DND-41 (cell line): ENCODE measurements around the gene TRUB2.
A peak's percentile ranks its signal among the peaks of the same experiment; 100 is the strongest.

Source experiments
- ATAC-seq: fragments of 200-7000 bp; cut with Tn5 transposase; 3 replicates; pipeline ENCODE4 v1.9.1; 2021; ENCODE audit warnings: low read depth; ENCODE audit not compliant: insufficient read depth
- DNase-seq: peaks from one replicate; pipeline ENCODE4 v3.0.0-alpha.2; 2020
- H2AFZ ChIP-seq: 2 replicates; pipeline ENCODE4 v1.6.0; 2012; ENCODE audit warnings: low read depth, low read length
- H3K27ac ChIP-seq: 2 replicates; pipeline ENCODE4 v1.5.1; 2012; ENCODE audit warnings: low read length, inconsistent platforms
- H3K27me3 ChIP-seq: fragments of 200-600 bp; sonication (generic); 2 replicates; pipeline ENCODE4 v1.6.0; 2012; ENCODE audit warnings: low read length, mild to moderate bottlenecking, inconsistent platforms; ENCODE audit not compliant: insufficient read depth, poor library complexity
- H3K36me3 ChIP-seq: 2 replicates; pipeline ENCODE4 v1.5.1; 2012; ENCODE audit warnings: low read length, inconsistent platforms; ENCODE audit not compliant: insufficient read depth
- H3K4me1 ChIP-seq: 2 replicates; pipeline ENCODE4 v1.5.1; 2012; ENCODE audit warnings: mild to moderate bottlenecking, low read length; ENCODE audit not compliant: insufficient read depth
- H3K4me2 ChIP-seq: 2 replicates; pipeline ENCODE4 v1.6.0; 2012; ENCODE audit warnings: mild to moderate bottlenecking, moderate library complexity, low read length, inconsistent platforms; ENCODE audit not compliant: insufficient read depth
- H3K4me3 ChIP-seq, 2 experiments: fragments of 200-600 bp in 1 of 2; shearing (Covaris generic) in 1 of 2; 2 replicates each; pipeline ENCODE4 v1.5.1; 2012 to 2016; ENCODE audit warnings: inconsistent platforms in 2 of 2, low read length in 2 of 2, mild to moderate bottlenecking in 2 of 2, low read depth in 1 of 2, moderate library complexity in 1 of 2
- H3K79me2 ChIP-seq: 2 replicates; pipeline ENCODE4 v1.6.0; 2012; ENCODE audit warnings: low read length, inconsistent platforms; ENCODE audit not compliant: insufficient read depth
- H3K9ac ChIP-seq: 2 replicates; pipeline ENCODE4 v1.6.0; 2012; ENCODE audit warnings: low read depth, mild to moderate bottlenecking, inconsistent platforms, low read length, moderate library complexity
- H3K9me3 ChIP-seq: 2 replicates; pipeline ENCODE4 v1.5.1; 2012; ENCODE audit warnings: low read length, moderate library complexity, mild to moderate bottlenecking, inconsistent platforms; ENCODE audit not compliant: insufficient read depth, severe bottlenecking
- H4K20me1 ChIP-seq: 2 replicates; pipeline ENCODE4 v1.6.0; 2012; ENCODE audit warnings: low read length; ENCODE audit not compliant: insufficient read depth
- EZH2 ChIP-seq: IDR thresholded peaks from 3 replicates; pipeline ENCODE4 v1.6.1; 2012; ENCODE audit warnings: borderline replicate concordance, low read depth, mild to moderate bottlenecking, moderate library complexity, low read length, inconsistent platforms; ENCODE audit not compliant: severe bottlenecking
- TF ChIP-seq, protein P1 (sequence below): IDR thresholded peaks from 2 replicates; pipeline ENCODE4 v1.5.1; 2012; ENCODE audit warnings: borderline replicate concordance, low read length, moderate library complexity, mild to moderate bottlenecking; ENCODE audit not compliant: poor library complexity, severe bottlenecking; ENCODE audit errors: extremely low read depth

Gene TRUB2

DNA sequence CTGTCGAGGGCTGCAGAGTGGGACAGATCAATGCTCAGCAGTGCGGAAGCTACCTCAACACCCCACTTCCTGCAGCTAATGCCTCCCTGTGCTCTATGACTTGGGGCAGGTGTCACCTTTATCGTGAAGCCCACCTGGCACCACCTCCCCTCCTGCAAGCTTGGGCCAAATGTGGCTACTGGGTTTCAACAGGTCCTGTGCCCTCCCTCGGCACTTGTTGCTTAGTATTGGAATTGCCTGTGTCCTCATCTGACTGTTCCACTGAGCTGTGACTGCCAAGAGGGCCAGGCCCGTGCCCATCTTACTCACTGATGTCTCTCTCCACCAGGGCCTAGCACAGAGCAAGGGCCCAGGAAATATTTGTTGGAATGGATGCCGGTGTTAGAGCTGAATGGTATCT is 27.5 kb upstream of the TRUB2 start:
- DNase-seq: no peak
- no peak for ATAC-seq
- no peak overlapping the region for H2AFZ ChIP-seq
- H3K4me2 ChIP-seq: no peak overlapping the region
- no peaks in the 10 kb centered on the region for H3K9me3 ChIP-seq
- H3K36me3 ChIP-seq: peaks cover 58% of the 10 kb centered on the region
- H3K79me2 ChIP-seq: no peaks in the 10 kb centered on the region
- H3K9ac ChIP-seq: no peak overlapping the region
- no peaks in the 10 kb centered on the region for H3K27me3 ChIP-seq
- no peaks in the 10 kb centered on the region for H4K20me1 ChIP-seq
- no peak overlapping the region for H3K27ac ChIP-seq
- no peak for TF ChIP-seq EZH2
- TF ChIP-seq, protein P1, sequence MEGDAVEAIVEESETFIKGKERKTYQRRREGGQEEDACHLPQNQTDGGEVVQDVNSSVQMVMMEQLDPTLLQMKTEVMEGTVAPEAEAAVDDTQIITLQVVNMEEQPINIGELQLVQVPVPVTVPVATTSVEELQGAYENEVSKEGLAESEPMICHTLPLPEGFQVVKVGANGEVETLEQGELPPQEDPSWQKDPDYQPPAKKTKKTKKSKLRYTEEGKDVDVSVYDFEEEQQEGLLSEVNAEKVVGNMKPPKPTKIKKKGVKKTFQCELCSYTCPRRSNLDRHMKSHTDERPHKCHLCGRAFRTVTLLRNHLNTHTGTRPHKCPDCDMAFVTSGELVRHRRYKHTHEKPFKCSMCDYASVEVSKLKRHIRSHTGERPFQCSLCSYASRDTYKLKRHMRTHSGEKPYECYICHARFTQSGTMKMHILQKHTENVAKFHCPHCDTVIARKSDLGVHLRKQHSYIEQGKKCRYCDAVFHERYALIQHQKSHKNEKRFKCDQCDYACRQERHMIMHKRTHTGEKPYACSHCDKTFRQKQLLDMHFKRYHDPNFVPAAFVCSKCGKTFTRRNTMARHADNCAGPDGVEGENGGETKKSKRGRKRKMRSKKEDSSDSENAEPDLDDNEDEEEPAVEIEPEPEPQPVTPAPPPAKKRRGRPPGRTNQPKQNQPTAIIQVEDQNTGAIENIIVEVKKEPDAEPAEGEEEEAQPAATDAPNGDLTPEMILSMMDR: no peak
- no peaks in the 10 kb centered on the region for H3K4me1 ChIP-seq
- H3K4me3 ChIP-seq: no peak overlapping the region

- no peak for ATAC-seq
- no peaks in the 10 kb centered on the region for H4K20me1 ChIP-seq
- no peak overlapping the region for H3K9ac ChIP-seq
- DNase-seq: no peak
- no peaks in the 10 kb centered on the region for H3K27me3 ChIP-seq
- no peak for TF ChIP-seq EZH2
- TF ChIP-seq, protein P1: no peak
- no peak overlapping the region for H3K4me2 ChIP-seq
- no peaks in the 10 kb centered on the region for H3K4me1 ChIP-seq
- no peak overlapping the region for H3K27ac ChIP-seq
- H3K36me3 ChIP-seq: peaks cover 64% of the 10 kb centered on the region
- no peak overlapping the region for H3K4me3 ChIP-seq
- no peaks in the 10 kb centered on the region for H3K79me2 ChIP-seq
- no peaks in the 10 kb centered on the region for H3K9me3 ChIP-seq
- H2AFZ ChIP-seq: no peak overlapping the region
Measured at GRCh38 chr9:128349125-128349524, 26.9 kb upstream of the TRUB2 start.

- Histone ChIP-seq H3K9me3 (no peaks in the 10 kb centered on the region), H3K4me3 (no peak overlapping the region), H3K27ac (no peak overlapping the region), H3K4me2 (no peak overlapping the region), H3K27me3 (no peaks in the 10 kb centered on the region), H3K79me2 (peaks cover 8% of the 10 kb centered on the region), H3K4me1 (peaks cover 15% of the 10 kb centered on the region), H3K36me3 (peaks cover 63% of the 10 kb centered on the region), H2AFZ (no peak overlapping the region), H4K20me1 (no peaks in the 10 kb centered on the region), H3K9ac (no peak overlapping the region)
- no peak for TF ChIP-seq EZH2
- TF ChIP-seq, protein P1: peak; percentile 20
- ATAC-seq (no peak), DNase-seq (no peak)
Measured at GRCh38 chr9:128344931-128345605, 22.8 kb upstream of the TRUB2 start.
